IPS DF 6.9 (cell line): ENCODE measurements around the gene BCL2A1.
"Not testable (repeated sequence)": the region's sequence is repeated elsewhere in the genome, so short reads cannot be mapped to it uniquely, and the experiment has no call there.

Experiments
- DNase-seq: peaks from one replicate; pipeline ENCODE4 v3.0.0-alpha.2; 2013; ENCODE audit warnings: low read depth, low spot score
- H3K27ac ChIP-seq: one replicate; pipeline ENCODE4 v1.5.1; 2013; ENCODE audit warnings: low read length, control low read depth
- H3K27me3 ChIP-seq: 2 replicates; pipeline ENCODE4 v1.6.1; 2013; ENCODE audit warnings: mild to moderate bottlenecking, low read length; ENCODE audit not compliant: control insufficient read depth, insufficient read depth
- H3K36me3 ChIP-seq: 2 replicates; pipeline ENCODE4 v1.6.1; 2013; ENCODE audit warnings: low read length; ENCODE audit not compliant: control insufficient read depth, insufficient read depth
- H3K4me1 ChIP-seq: 2 replicates; pipeline ENCODE4 v1.6.1; 2013; ENCODE audit warnings: low read length; ENCODE audit not compliant: control insufficient read depth, insufficient read depth
- H3K4me3 ChIP-seq: 2 replicates; pipeline ENCODE4 v1.5.1; 2013; ENCODE audit warnings: mild to moderate bottlenecking, low read length
- H3K9me3 ChIP-seq: 2 replicates; pipeline ENCODE4 v1.6.1; 2013; ENCODE audit warnings: low read length, inconsistent platforms; ENCODE audit not compliant: control insufficient read depth, insufficient read depth
- WGBS: extraction: QIAGEN DNeasy Blood & Tissue Kit; methylation state at CpG from one replicate; pipeline ENCODE4 v1.1.7; 2013; ENCODE audit warnings: mixed read lengths, missing lambda C conversion rate; ENCODE audit not compliant: insufficient read length, insufficient coverage; 5-methylcytosine and 5-hydroxymethylcytosine counted together

Gene BCL2A1

GRCh38 chr15:79923515-79924169 lies 47.4 kb downstream of the BCL2A1 start:
- DNase-seq, result peak; percentile 98
- no peaks in the 10 kb centered on the region for H3K4me1 ChIP-seq
- peaks cover 2% of the 10 kb centered on the region; the same call in 1 of the 2 replicates for H3K9me3 ChIP-seq
- H3K27me3 ChIP-seq, result no peaks in the 10 kb centered on the region
- H3K4me3 ChIP-seq, result peak overlapping the region; percentile 96
- H3K27ac ChIP-seq, result no peak overlapping the region
- no CpG with 5 or more reads among the region's 68 CpGs for WGBS
- H3K36me3 ChIP-seq, result peaks cover 4% of the 10 kb centered on the region; the same call in 1 of the 2 replicates

GRCh38 chr15:79923079-79923514 lies 47.9 kb downstream of the BCL2A1 start:
- H3K27me3 ChIP-seq, result no peaks in the 10 kb centered on the region
- H3K4me3 ChIP-seq, result peak overlapping the region; percentile 96
- WGBS, result no CpG with 5 or more reads among the region's 51 CpGs
- H3K4me1 ChIP-seq, result no peaks in the 10 kb centered on the region; the same call in 1 of the 2 replicates
- peaks cover 2% of the 10 kb centered on the region for H3K9me3 ChIP-seq
- peaks cover 4% of the 10 kb centered on the region; the same call in 1 of the 2 replicates for H3K36me3 ChIP-seq
- no peak overlapping the region for H3K27ac ChIP-seq
- DNase-seq, result no peak

- peaks cover 4% of the 10 kb centered on the region; the same call in 1 of the 2 replicates for H3K36me3 ChIP-seq
- no peak for DNase-seq
- peak overlapping the region; percentile 96 for H3K4me3 ChIP-seq
- no CpG with 5 or more reads among the region's 17 CpGs for WGBS
- no peak overlapping the region for H3K27ac ChIP-seq
- no peaks in the 10 kb centered on the region for H3K27me3 ChIP-seq
- H3K9me3 ChIP-seq, result peaks cover 3% of the 10 kb centered on the region
- H3K4me1 ChIP-seq, result no peaks in the 10 kb centered on the region; the same call in 1 of the 2 replicates
Measured at GRCh38 chr15:79922512-79923078, 48.4 kb downstream of the BCL2A1 start.

- Histone ChIP-seq H3K27ac (no peak overlapping the region), H3K4me3 (no peak overlapping the region), H3K27me3 (no peaks in the 10 kb centered on the region), H3K9me3 (peaks cover 5% of the 10 kb centered on the region), H3K36me3 (peaks cover 4% of the 10 kb centered on the region; the same call in 1 of the 2 replicates), H3K4me1 (no peaks in the 10 kb centered on the region; the same call in 1 of the 2 replicates)
- WGBS, result no CpG with 5 or more reads among the region's 12 CpGs
- DNase-seq, result no peak
Measured at GRCh38 chr15:79919749-79920511, 51.1 kb downstream of the BCL2A1 start.

DNA sequence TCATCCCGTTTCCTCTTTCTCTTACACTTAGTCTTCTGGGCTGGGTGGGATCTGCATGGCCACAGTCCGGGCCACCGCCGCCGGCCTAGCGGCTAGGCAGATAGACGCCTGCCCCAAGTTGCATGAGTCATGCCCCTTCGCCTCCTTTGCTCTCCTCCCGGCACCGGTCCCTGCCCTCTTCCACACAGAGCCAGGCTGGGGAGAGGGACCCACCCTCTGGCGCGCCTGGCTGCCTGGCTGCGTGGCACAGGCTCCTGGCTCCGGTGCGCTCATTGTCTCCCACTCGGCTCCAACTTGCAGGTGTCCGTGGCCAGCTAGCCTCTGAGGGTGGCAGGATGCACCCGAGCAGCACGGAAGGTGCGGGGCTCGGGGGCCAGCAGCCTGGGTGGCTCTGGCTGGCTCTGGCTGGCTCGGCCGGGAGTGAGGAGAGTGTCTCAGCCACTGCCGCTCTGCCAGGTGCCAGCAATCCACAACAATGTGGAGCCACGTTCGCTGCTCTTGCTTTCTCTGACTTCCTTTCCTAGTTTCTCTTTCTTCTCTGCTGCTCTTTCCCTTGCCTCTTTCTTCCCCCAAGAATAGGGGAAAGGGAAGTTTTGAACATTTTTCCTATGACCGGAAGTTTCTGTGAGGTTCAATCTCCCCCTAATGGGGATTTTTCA lies 51.8 kb downstream of the BCL2A1 start:
- Histone ChIP-seq H3K36me3 (peaks cover 4% of the 10 kb centered on the region; the same call in 1 of the 2 replicates), H3K27ac (no peak overlapping the region), H3K4me3 (no peak overlapping the region), H3K9me3 (peaks cover 5% of the 10 kb centered on the region), H3K4me1 (no peaks in the 10 kb centered on the region; the same call in 1 of the 2 replicates), H3K27me3 (no peaks in the 10 kb centered on the region)
- DNase-seq, result no peak
- WGBS, result no CpG with 5 or more reads among the region's 27 CpGs

DNA sequence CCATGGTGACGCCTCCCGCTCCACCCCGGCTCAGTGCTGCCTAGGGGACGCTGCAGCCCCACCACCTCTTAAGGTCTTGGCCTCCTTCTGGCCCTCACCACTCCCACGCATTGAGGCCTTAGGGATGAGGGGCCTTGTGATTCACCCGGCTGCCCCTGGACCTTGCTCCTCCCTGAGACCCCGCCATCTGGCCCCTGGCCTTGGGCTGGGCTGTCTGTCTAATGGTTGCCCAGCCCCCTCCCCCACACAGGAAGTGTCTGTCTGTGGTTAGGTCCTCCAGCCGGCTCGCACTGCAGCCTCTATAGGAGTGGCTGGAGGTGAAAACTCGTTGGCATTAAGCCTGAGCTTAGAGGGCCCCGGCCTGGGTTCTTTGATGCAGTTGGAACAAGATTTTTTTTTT lies 52.7 kb downstream of the BCL2A1 start:
- Histone ChIP-seq H3K4me3 (no peak overlapping the region), H3K36me3 (peaks cover 4% of the 10 kb centered on the region; the same call in 1 of the 2 replicates), H3K27ac (no peak overlapping the region), H3K27me3 (no peaks in the 10 kb centered on the region), H3K4me1 (no peaks in the 10 kb centered on the region; the same call in 1 of the 2 replicates), H3K9me3 (peaks cover 5% of the 10 kb centered on the region)
- no peak for DNase-seq
- no CpG with 5 or more reads among the region's 11 CpGs for WGBS

DNA sequence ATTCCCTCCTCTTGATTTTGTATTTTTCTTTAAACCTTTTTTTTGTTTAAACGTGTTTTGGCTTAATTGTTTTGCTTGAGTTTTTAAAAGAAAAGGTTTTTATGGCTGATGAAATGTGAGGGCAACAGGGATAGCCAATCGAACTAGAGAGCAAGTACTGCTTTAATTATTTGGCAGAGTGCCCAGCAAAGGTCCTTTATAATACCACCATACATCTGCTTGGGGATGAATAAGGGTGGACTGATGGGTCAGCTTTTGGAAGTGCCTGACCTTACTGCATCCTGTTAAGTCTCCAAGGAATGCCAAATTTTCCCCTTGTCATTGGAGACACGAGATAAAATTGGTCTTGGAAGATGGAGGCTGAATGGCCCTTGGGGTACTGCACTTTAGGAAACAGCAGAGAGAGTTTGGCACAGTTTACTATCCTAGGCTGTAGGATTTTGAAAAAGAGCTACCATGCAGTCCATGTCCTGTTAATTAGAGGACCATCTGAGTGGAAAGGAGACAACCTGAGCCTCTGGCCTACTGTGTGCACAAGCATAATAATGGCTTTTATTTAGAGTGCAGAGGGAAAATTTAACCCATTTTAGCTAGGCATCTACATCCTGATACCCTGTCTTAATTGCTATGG lies 54.4 kb downstream of the BCL2A1 start:
- H3K4me1 ChIP-seq, result no peaks in the 10 kb centered on the region; the same call in 1 of the 2 replicates
- peaks cover 5% of the 10 kb centered on the region for H3K9me3 ChIP-seq
- DNase-seq, result no peak
- WGBS, result no CpG with 5 or more reads among the region's 3 CpGs
- H3K36me3 ChIP-seq, result peaks cover 4% of the 10 kb centered on the region; the same call in 1 of the 2 replicates
- no peak overlapping the region for H3K4me3 ChIP-seq
- no peaks in the 10 kb centered on the region for H3K27me3 ChIP-seq
- H3K27ac ChIP-seq, result no peak overlapping the region

- H3K4me1 ChIP-seq, H3K9me3 ChIP-seq, H3K36me3 ChIP-seq, H3K27ac ChIP-seq, H3K4me3 ChIP-seq, DNase-seq, H3K27me3 ChIP-seq: not testable (repeated sequence)
- WGBS, result no CpG with 5 or more reads among the region's 3 CpGs
Measured at GRCh38 chr15:79915776-79916501, 55.1 kb downstream of the BCL2A1 start.

GRCh38 chr15:79914728-79915127 lies 56.3 kb downstream of the BCL2A1 start:
- H3K9me3 ChIP-seq, result peaks cover 3% of the 10 kb centered on the region
- H3K4me1 ChIP-seq, result no peaks in the 10 kb centered on the region; the same call in 1 of the 2 replicates
- no peak overlapping the region for H3K4me3 ChIP-seq
- no peak for DNase-seq
- peaks cover 4% of the 10 kb centered on the region; the same call in 1 of the 2 replicates for H3K36me3 ChIP-seq
- no peak overlapping the region for H3K27ac ChIP-seq
- H3K27me3 ChIP-seq, result no peaks in the 10 kb centered on the region
